SK-N-MC (cell line): ENCODE data around the gene ACTL7A.
"Not testable (repeated sequence)": the region's sequence is repeated elsewhere in the genome, so short reads cannot be mapped to it uniquely, and the experiment has no call there.

Experiments
- DNase-seq: peaks from one replicate; pipeline ENCODE4 v3.0.0-alpha.2; 2011; ENCODE audit warnings: low read depth, low spot score
- H3K27ac ChIP-seq: fragments of 200-600 bp; sonication (generic); 2 replicates; pipeline ENCODE4 v1.5.1; 2016; ENCODE audit warnings: mixed run types
- H3K36me3 ChIP-seq: fragments of 200-600 bp; sonication (generic); 2 replicates; pipeline ENCODE4 v1.6.1; 2017; ENCODE audit warnings: antibody characterized with exemption, low read length, mixed read lengths; ENCODE audit not compliant: insufficient read depth
- H3K4me3 ChIP-seq: fragments of 200-600 bp; sonication (generic); 2 replicates; pipeline ENCODE4 v1.5.1; 2016
- H3K9ac ChIP-seq: fragments of 200-600 bp; sonication (generic); 2 replicates; pipeline ENCODE4 v1.8.0; 2017; ENCODE audit warnings: mixed run types, mixed read lengths; ENCODE audit not compliant: insufficient read length
- H3K9me3 ChIP-seq: fragments of 200-600 bp; sonication (generic); 2 replicates; pipeline ENCODE4 v1.6.1; 2017; ENCODE audit warnings: low read depth, mild to moderate bottlenecking, antibody characterized with exemption, low read length, moderate library complexity, mixed read lengths
- EZH2 ChIP-seq: fragments of 200-600 bp; sonication (generic); IDR thresholded peaks from one replicate; pipeline ENCODE4 v1.6.1; 2017; ENCODE audit warnings: antibody characterized with exemption
- FOXP2 ChIP-seq: optimal IDR thresholded peaks from 2 replicates; pipeline ENCODE3; 2011; ENCODE audit warnings: mild to moderate bottlenecking, moderate library complexity; ENCODE audit not compliant: insufficient read depth; ENCODE audit errors: extremely low read length, control extremely low read depth
- POLR2AphosphoS5 ChIP-seq: IDR thresholded peaks from 2 replicates; pipeline ENCODE4 v1.6.1; 2012; ENCODE audit warnings: mild to moderate bottlenecking, low read depth, low read length, borderline replicate concordance

ACTL7A gene

DNA sequence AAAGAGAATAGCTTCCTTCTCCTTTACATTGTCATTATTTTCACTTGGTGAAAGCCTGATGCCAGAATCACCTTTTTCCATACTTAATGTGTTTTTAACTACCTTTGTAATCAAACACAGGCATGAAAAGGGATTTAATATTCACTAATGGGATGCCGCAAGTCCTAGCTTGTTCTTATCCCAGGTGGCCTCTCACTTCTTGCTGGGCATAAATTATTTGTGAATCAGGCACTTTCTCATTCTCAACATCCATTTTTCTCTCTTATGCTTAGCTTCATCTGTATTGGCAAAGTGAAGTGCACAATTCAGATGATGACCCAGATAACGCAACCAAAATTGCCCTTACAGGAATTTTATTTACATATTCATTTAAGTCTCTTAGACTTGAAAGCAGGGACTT lies 17.2 kb upstream of the ACTL7A start:
- DNase-seq, result no peak
- H3K4me3 ChIP-seq, result no peak overlapping the region
- H3K9ac ChIP-seq, result no peak overlapping the region
- no peak overlapping the region for H3K27ac ChIP-seq
- H3K9me3 ChIP-seq, result no peaks in the 10 kb centered on the region
- no peaks in the 10 kb centered on the region for H3K36me3 ChIP-seq
- TF ChIP-seq EZH2 (no peak), FOXP2 (no peak), POLR2AphosphoS5 (no peak)

DNA sequence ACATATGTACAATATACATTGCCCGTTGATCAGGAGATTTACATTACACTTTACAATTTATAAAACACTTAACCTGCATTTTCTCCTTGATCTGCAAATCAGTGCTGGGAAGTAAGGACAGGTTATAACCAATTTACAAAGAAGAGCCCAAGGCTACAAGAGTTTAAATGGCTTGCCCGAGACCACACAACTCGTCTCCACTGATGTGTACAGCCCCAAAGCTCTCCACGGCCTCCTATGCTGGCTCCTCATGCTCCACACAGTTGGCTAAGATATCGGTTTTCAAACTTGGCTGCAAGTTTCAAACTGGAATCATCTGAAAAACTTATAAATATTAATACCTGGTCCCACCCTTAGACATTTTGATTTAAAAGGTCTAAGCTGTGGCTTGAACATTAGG lies 16.6 kb upstream of the ACTL7A start:
- no peak overlapping the region for H3K9ac ChIP-seq
- no peak for TF ChIP-seq FOXP2
- no peak for TF ChIP-seq POLR2AphosphoS5
- no peak for TF ChIP-seq EZH2
- H3K9me3 ChIP-seq, result no peaks in the 10 kb centered on the region
- no peak overlapping the region for H3K4me3 ChIP-seq
- no peaks in the 10 kb centered on the region for H3K36me3 ChIP-seq
- DNase-seq, result no peak
- H3K27ac ChIP-seq, result no peak overlapping the region

DNA sequence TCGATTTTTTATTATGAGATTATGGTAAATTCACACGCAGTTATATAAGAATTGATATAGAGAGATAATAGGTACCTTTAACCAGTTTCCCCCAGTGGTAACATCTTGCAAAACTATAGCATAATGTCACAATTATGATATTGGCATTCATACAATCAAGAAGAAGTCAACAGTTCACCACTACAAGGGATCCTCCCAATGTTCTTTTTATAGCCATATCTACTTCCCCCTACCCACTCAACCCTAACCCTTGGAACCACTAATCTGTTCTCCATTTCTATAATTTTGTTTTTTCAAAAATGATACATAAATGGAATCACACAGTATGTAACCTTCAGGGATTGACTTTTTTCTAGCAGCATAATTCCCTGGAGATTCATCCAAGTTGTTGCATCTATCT lies 16.1 kb upstream of the ACTL7A start:
- H3K27ac ChIP-seq, result no peak overlapping the region
- H3K36me3 ChIP-seq, result no peaks in the 10 kb centered on the region
- no peak overlapping the region for H3K4me3 ChIP-seq
- no peak for TF ChIP-seq EZH2
- no peak for TF ChIP-seq POLR2AphosphoS5
- no peak for TF ChIP-seq FOXP2
- no peak overlapping the region for H3K9ac ChIP-seq
- DNase-seq, result no peak
- H3K9me3 ChIP-seq, result no peaks in the 10 kb centered on the region

DNA sequence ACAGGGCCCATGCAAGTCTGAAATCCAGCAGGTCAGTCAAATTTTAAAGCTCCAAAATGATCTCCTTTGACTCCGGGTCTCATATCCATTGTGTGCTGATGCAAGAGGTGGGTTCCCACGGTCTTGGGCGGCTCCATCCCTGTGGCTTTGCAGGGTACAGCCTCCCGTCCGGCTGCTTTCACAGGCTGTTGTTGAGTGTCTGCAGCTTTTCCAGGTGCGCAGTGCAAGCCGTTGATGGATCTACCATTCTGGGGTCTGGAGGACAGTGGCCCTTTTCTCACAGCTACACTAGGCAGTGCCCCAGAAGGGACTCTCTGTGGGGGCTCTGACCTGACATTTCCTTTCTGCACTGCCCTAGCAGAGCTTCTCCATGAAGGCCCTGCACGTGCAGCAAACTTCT lies 13.8 kb upstream of the ACTL7A start:
- not testable (repeated sequence) for H3K9ac ChIP-seq, H3K27ac ChIP-seq, DNase-seq, H3K9me3 ChIP-seq, H3K4me3 ChIP-seq, H3K36me3 ChIP-seq

DNA sequence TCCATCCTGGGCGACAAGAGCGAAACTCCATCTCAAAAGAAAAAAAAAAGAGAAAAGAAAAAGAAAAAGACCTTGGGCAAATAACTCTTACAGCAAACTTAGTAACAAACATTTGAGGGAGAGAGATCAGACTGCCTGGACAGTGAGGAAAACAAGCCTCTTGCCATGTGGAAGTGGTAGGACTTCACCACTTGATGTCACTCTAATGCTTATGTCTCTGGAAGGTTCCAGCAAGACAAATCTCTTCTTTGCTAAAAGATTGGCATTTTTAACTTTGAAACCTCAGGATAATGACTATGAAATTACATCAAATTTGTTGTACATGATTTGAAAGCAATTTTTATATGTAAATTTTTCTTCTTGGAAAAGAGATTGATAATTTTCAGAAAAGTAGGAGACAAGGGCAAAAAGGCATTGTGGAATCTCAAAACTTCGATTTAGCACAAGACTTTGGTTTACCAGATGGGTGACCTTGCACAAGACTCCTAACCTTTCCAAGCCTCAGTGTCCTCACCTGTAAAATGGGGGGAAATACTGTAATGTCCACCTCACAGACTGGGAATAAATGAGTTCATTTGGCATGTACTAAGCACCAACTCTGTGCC lies 11.7 kb upstream of the ACTL7A start:
- Histone ChIP-seq H3K4me3 (no peak overlapping the region), H3K27ac (no peak overlapping the region), H3K36me3 (no peaks in the 10 kb centered on the region), H3K9ac (no peak overlapping the region), H3K9me3 (no peaks in the 10 kb centered on the region)
- no peak for TF ChIP-seq EZH2
- no peak for TF ChIP-seq POLR2AphosphoS5
- no peak for TF ChIP-seq FOXP2
- no peak for DNase-seq

DNA sequence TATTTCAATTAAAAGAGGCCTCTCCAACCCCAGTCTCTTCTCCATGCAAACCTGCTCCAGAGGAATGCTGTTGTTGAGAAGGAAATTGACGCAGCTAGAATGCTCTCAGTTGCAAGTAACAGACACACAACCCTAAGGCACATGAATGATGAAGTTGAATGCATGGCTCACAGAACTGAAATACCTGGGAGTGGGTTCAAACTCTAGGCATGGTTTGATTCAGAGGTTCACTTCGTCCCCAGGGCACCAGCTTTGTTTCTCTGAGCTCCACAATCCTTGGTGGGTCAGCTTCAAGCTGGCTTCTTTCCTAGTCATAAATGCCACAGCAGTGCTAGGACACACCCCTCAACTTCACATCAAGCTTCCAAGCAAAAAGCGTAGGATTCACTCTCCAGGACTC lies 10.9 kb upstream of the ACTL7A start:
- TF ChIP-seq EZH2, result no peak
- no peak for TF ChIP-seq FOXP2
- no peak for TF ChIP-seq POLR2AphosphoS5
- DNase-seq, result no peak
- Histone ChIP-seq H3K36me3 (no peaks in the 10 kb centered on the region), H3K4me3 (no peak overlapping the region), H3K9ac (no peak overlapping the region), H3K9me3 (no peaks in the 10 kb centered on the region), H3K27ac (no peak overlapping the region)

DNA sequence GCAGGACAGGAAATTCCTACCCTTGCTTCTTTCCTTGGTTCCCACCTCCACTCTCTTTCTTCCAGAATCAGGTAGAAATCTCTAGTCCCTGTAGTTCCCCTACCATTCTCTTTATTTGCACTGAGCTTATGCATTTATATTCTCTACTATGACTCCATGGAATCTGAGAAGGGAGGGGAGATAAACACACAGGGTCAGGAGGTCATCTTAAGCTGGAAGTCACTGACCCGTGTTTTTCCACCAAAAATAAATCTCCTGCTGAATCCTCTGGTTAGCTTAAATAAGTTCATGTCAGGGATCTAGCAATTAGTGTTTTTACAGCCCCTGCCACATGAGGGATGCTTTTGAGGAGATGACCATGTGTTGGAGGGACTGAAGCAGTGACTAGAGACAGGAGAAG lies 10.0 kb upstream of the ACTL7A start:
- TF ChIP-seq EZH2 (no peak), FOXP2 (no peak), POLR2AphosphoS5 (no peak)
- Histone ChIP-seq H3K9ac (no peak overlapping the region), H3K27ac (no peak overlapping the region), H3K9me3 (no peaks in the 10 kb centered on the region), H3K4me3 (no peak overlapping the region), H3K36me3 (no peaks in the 10 kb centered on the region)
- DNase-seq, result no peak

DNA sequence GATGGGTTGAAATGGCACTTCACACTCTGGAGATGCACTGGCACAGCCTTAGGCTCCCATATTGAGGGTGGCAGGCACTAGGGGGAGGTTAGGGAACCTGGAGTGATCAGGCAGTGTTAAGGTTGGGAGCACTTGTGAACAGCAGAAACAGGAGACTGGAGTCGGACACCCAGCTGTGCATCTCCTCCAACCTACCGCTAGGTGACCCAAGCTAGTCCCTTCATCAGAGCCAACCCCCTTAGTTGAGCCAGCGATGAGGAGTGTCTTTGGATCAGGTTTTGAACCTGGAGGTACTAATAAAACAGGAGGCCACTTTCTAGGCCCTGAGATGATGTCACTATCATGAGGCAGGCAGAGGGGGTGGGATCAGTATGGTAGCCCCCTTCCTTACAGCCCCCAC lies 8.0 kb upstream of the ACTL7A start:
- no peaks in the 10 kb centered on the region for H3K36me3 ChIP-seq
- no peak overlapping the region for H3K27ac ChIP-seq
- H3K9me3 ChIP-seq, result no peaks in the 10 kb centered on the region
- TF ChIP-seq FOXP2, result no peak
- TF ChIP-seq POLR2AphosphoS5, result no peak
- no peak for TF ChIP-seq EZH2
- H3K9ac ChIP-seq, result no peak overlapping the region
- no peak for DNase-seq
- H3K4me3 ChIP-seq, result no peak overlapping the region

DNA sequence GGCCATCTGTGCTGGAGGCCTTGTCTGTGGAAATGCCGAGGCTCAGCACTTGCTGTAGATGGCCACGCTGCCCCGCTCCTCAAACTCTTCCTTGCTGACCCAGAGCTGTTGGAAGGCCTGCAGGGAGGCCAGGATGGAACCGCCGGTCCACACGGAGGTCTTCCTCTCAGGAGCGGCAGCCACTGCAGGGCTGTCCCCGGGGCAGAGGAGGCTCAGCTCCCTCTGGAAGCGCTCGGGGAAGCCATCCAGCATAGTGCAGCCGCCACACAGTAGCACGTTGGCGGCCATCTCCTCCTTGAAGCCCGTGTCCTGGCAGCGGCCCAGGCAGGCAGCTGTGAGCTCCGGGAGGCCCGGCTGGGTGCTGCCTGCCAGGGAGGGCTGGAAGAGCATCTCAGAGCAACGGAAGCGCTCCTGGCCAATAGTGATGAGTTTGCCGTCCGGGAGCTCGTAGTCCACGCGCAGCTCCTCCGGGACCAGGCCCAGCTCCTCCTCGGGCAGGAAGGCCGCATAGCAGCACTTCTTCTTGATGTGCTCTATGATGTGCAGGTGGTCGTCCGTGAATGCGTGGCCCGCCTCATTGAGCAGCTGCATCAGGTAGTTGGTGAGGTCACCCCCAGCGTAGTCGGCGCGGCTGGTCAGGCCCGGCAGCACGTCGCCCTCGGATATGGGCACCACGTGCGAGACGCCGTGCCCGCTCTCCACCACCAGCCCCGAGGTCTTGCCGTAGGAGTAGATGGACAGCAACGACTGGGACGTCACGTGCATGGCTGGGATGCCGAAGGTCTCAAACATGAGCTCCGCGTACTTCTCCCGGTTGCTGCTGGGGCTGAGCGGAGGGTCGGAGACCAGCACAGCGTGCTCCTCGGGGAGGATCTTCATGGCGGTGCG lies 7.2 kb upstream of the ACTL7A start:
- DNase-seq, result no peak
- no peak for TF ChIP-seq POLR2AphosphoS5
- TF ChIP-seq FOXP2, result no peak
- TF ChIP-seq EZH2, result no peak
- H3K4me3 ChIP-seq, result no peak overlapping the region
- H3K9me3 ChIP-seq, result no peaks in the 10 kb centered on the region
- H3K27ac ChIP-seq, result no peak overlapping the region
- H3K36me3 ChIP-seq, result no peaks in the 10 kb centered on the region
- no peak overlapping the region for H3K9ac ChIP-seq
